ENCODE measurements around the gene MARCKSL1. TPM values are rescaled to one million over a fixed set of nuclear protein-coding genes. Genes with fewer than 3 reads are reported as not detected.

Gene MARCKSL1
- total and polyA plus RNA-seq, 4 donors, result 13.0 to 29.5 (median 18.4) TPM

GRCh38 chr1:32364836-32365235 is 28.8 kb upstream of the MARCKSL1 start:
- no peak overlapping the region for H3K27ac ChIP-seq (ENCODE audit: low read depth in 1 of 2, low read length in 2 of 2)
- no peaks in the 10 kb centered on the region for H3K9me3 ChIP-seq (ENCODE audit: control insufficient read depth in 4 of 4, low read length in 3 of 4)
- H3K9ac ChIP-seq (ENCODE audit: low read depth in 1 of 2, low read length in 2 of 2), result no peak overlapping the region
- TF ChIP-seq CTCF (IDR thresholded peaks at IDR 0.05; ENCODE audit: low read depth, low read length, missing input control), result no peak
- TF ChIP-seq FOXA2 (IDR thresholded peaks at IDR 0.05), result no peak
- TF ChIP-seq ATF3 (IDR thresholded peaks at IDR 0.05), result no peak
- no peak for TF ChIP-seq GABPA (IDR thresholded peaks at IDR 0.05 in 1 of 2, conservative IDR thresholded peaks at IDR 0.05 in 1 of 2)
- TF ChIP-seq ZBTB33 (IDR thresholded peaks at IDR 0.05), result no peak
- no peak for TF ChIP-seq HNF4G (IDR thresholded peaks at IDR 0.05)
- no peak for TF ChIP-seq REST (IDR thresholded peaks at IDR 0.05)
- no peak for TF ChIP-seq SP1 (IDR thresholded peaks at IDR 0.05)
- no peak for TF ChIP-seq JUND (IDR thresholded peaks at IDR 0.05)
- TF ChIP-seq NR2F2 (IDR thresholded peaks at IDR 0.05), result no peak
- no peak for TF ChIP-seq RXRA (IDR thresholded peaks at IDR 0.05)
- TF ChIP-seq YY1 (IDR thresholded peaks at IDR 0.05), result no peak
- TF ChIP-seq RAD21 (IDR thresholded peaks at IDR 0.05), result no peak
- no peak for TF ChIP-seq MAX (IDR thresholded peaks at IDR 0.05)
- TF ChIP-seq HNF4A (conservative IDR thresholded peaks at IDR 0.05), result no peak
- no peak for TF ChIP-seq TAF1 (conservative IDR thresholded peaks at IDR 0.05)
- TF ChIP-seq EGR1 (IDR thresholded peaks at IDR 0.05; ENCODE audit: low read depth in 2 of 2), result no peak
- TF ChIP-seq FOXA1 (IDR thresholded peaks at IDR 0.05), result no peak
- H3K27me3 ChIP-seq (ENCODE audit: control insufficient read depth in 4 of 4, insufficient read depth in 4 of 4, low read length in 3 of 4), result no peaks in the 10 kb centered on the region
- H3K36me3 ChIP-seq (ENCODE audit: control insufficient read depth in 4 of 4, insufficient read depth in 3 of 4, low read depth in 1 of 4, low read length in 3 of 4), result peaks cover 10 to 46% (median 35%) of the 10 kb centered on the region in 4 donors
- H3K4me1 ChIP-seq (ENCODE audit: control insufficient read depth in 4 of 4, insufficient read depth in 4 of 4, low read length in 3 of 4), result peaks cover 5 to 10% (median 9%) of the 10 kb centered on the region in 4 donors
- DNase-seq (ENCODE audit: low spot score), result no peak
- H3K4me3 ChIP-seq (ENCODE audit: low read depth in 1 of 3, low read length in 3 of 3), result no peak overlapping the region
- WGBS, result 91% methylated on average over 5 of the region's 5 CpGs

All from liver (tissue), 9 donors.